CD4-positive, alpha-beta T cell (primary cell): ENCODE measurements around the gene SERTM2. TPM values are rescaled to one million over a fixed set of nuclear protein-coding genes. Genes with fewer than 3 reads are reported as not detected.

Experiments
- ATAC-seq: fragments of 200-7000 bp; cut with Tn5 transposase; one replicate; pipeline ENCODE4 v1.10.0; 2022; ENCODE audit warnings: mild to moderate bottlenecking; ENCODE audit not compliant: poor library complexity
- CTCF ChIA-PET: fragments of 350-600 bp; sonication (Branson Sonifier 250); formaldehyde crosslinking; loops from one replicate; lab custom pipeline; 2021; ENCODE audit warnings: antibody characterized with exemption, inconsistent platforms; lab: Charles Lee
- POLR2A ChIA-PET: fragments of 350-600 bp; sonication (Branson Sonifier 250); formaldehyde crosslinking; loops from one replicate; lab custom pipeline; 2021; ENCODE audit warnings: antibody characterized with exemption, inconsistent platforms; lab: Charles Lee
- DNase-seq, 14 experiments: peaks; one replicate each; pipeline ENCODE4 v3.0.0-alpha.2; 2013 to 2020; ENCODE audit warnings: mixed read lengths in 2 of 14
- H3K27ac ChIP-seq, 2 donors: one replicate each; pipeline versions ENCODE4 v1.5.1 to v1.7.0; 2013; ENCODE audit warnings: low read length in 2 of 2, low read depth in 1 of 2, mild to moderate bottlenecking in 1 of 2
- H3K27me3 ChIP-seq, 2 experiments: 1 replicate in 1 of 2; 2 replicates in 1 of 2; pipeline versions ENCODE4 v1.6.1 to v1.7.0; 2013; ENCODE audit warnings: low read length in 2 of 2, control low read depth in 1 of 2, mild to moderate bottlenecking in 1 of 2, moderate library complexity in 1 of 2; ENCODE audit not compliant: insufficient read depth in 2 of 2, control insufficient read depth in 1 of 2
- H3K36me3 ChIP-seq: one replicate; pipeline ENCODE4 v1.6.1; 2013; ENCODE audit warnings: low read length, control low read depth; ENCODE audit not compliant: insufficient read depth
- H3K4me1 ChIP-seq: one replicate; pipeline ENCODE4 v1.6.1; 2013; ENCODE audit warnings: low read length, control low read depth; ENCODE audit not compliant: insufficient read depth
- H3K4me3 ChIP-seq: one replicate; pipeline ENCODE4 v1.5.1; 2013; ENCODE audit warnings: mild to moderate bottlenecking, low read length, moderate library complexity
- H3K9me3 ChIP-seq, 2 experiments: 1 replicate in 1 of 2; 2 replicates in 1 of 2; pipeline versions ENCODE4 v1.6.1 to v1.7.0; 2013; ENCODE audit warnings: low read length in 2 of 2, mild to moderate bottlenecking in 2 of 2, control low read depth in 1 of 2, moderate library complexity in 1 of 2; ENCODE audit not compliant: control insufficient read depth in 1 of 2, insufficient read depth in 1 of 2
- H3K27ac Mint-ChIP-seq: one replicate; pipeline ENCODE4 v1.8.0; 2020; ENCODE audit warnings: mixed read lengths
- H3K27me3 Mint-ChIP-seq: one replicate; pipeline ENCODE4 v1.8.0; 2021; ENCODE audit warnings: mixed read lengths
- H3K36me3 Mint-ChIP-seq: one replicate; pipeline ENCODE4 v1.8.0; 2021; ENCODE audit warnings: low read depth, mixed read lengths
- H3K4me1 Mint-ChIP-seq: one replicate; pipeline ENCODE4 v1.8.0; 2021; ENCODE audit warnings: low read depth, mixed read lengths
- H3K4me3 Mint-ChIP-seq: one replicate; pipeline ENCODE4 v1.8.0; 2020; ENCODE audit warnings: mild to moderate bottlenecking, mixed read lengths
- H3K9me3 Mint-ChIP-seq: one replicate; pipeline ENCODE4 v1.8.0; 2020; ENCODE audit warnings: mixed read lengths
- CTCF ChIP-seq: fragments of 200-600 bp; IDR thresholded peaks from one replicate; pipeline ENCODE4 v1.8.0; 2022; ENCODE audit warnings: antibody characterized with exemption, mild to moderate bottlenecking
- intact Hi-C, 2 experiments: fragments of 100-400 bp; cut with DNase I in 1 of 2; cut with micrococcal nuclease in 1 of 2; formaldehyde crosslinking; loops; one replicate each; pipeline versions ENCODE4 v1.15.1 to v1.9.0; 2023 to 2025; cut with DNase I, micrococcal nuclease
- total RNA-seq, 174 experiments: library from RNA in 2 of 174; stranded (reverse) in 2 of 174; gene quantifications; one replicate each; pipeline ENCODE4 v1.2.3 and lab custom pipeline; 2021 to 2026

The SERTM2 gene
- total RNA-seq, 2 experiments from 2014 or later: not detected

GRCh38 chrX:111515298-111515697 lies 3.9 kb downstream of the SERTM2 start:
- Mint-ChIP-seq H3K4me3 (no peak overlapping the region), H3K36me3 (no peaks in the 10 kb centered on the region), H3K27me3 (peaks cover 5% of the 10 kb centered on the region), H3K4me1 (no peaks in the 10 kb centered on the region), H3K27ac (no peak overlapping the region), H3K9me3 (no peaks in the 10 kb centered on the region)
- no peaks in the 10 kb centered on the region for H3K4me1 ChIP-seq
- H3K36me3 ChIP-seq: no peaks in the 10 kb centered on the region
- ATAC-seq: no peak
- ChIA-PET CTCF (no interaction called here), POLR2A (no interaction called here)
- no peak overlapping the region for H3K27ac ChIP-seq
- TF ChIP-seq CTCF: no peak
- no peaks in the 10 kb centered on the region for H3K9me3 ChIP-seq
- H3K4me3 ChIP-seq: no peak overlapping the region
- DNase-seq: no peak
- H3K27me3 ChIP-seq: no peaks in the 10 kb centered on the region
- intact Hi-C loops: no loop called here

GRCh38 chrX:111518667-111519066 lies 7.2 kb downstream of the SERTM2 start:
- Mint-ChIP-seq H3K27me3 (no peaks in the 10 kb centered on the region), H3K4me3 (no peak overlapping the region)
- intact Hi-C loops: no loop called here

GRCh38 chrX:111519215-111519614 lies 7.8 kb downstream of the SERTM2 start:
- no peak overlapping the region for H3K4me3 ChIP-seq

More at GRCh38 chrX:111518667-111519066, 7.2 kb downstream of the SERTM2 start:
- DNase-seq: no peak
- no peaks in the 10 kb centered on the region for H3K9me3 Mint-ChIP-seq
- ChIA-PET CTCF (no interaction called here), POLR2A (no interaction called here)
- Histone ChIP-seq H3K4me1 (no peaks in the 10 kb centered on the region), H3K27me3 (no peaks in the 10 kb centered on the region), H3K9me3 (no peaks in the 10 kb centered on the region), H3K4me3 (no peak overlapping the region), H3K36me3 (no peaks in the 10 kb centered on the region), H3K27ac (no peak overlapping the region)
- H3K36me3 Mint-ChIP-seq: no peaks in the 10 kb centered on the region
- ATAC-seq: no peak
- H3K27ac Mint-ChIP-seq: no peak overlapping the region
- no peaks in the 10 kb centered on the region for H3K4me1 Mint-ChIP-seq
- no peak for TF ChIP-seq CTCF

More at GRCh38 chrX:111519215-111519614, 7.8 kb downstream of the SERTM2 start:
- Mint-ChIP-seq H3K4me3 (no peak overlapping the region), H3K27me3 (no peaks in the 10 kb centered on the region), H3K36me3 (no peaks in the 10 kb centered on the region), H3K4me1 (no peaks in the 10 kb centered on the region), H3K9me3 (no peaks in the 10 kb centered on the region), H3K27ac (no peak overlapping the region)
- H3K9me3 ChIP-seq: no peaks in the 10 kb centered on the region
- no peak for TF ChIP-seq CTCF
- ChIA-PET CTCF (no interaction called here), POLR2A (no interaction called here)
- DNase-seq: no peak
- H3K4me1 ChIP-seq: no peaks in the 10 kb centered on the region
- H3K36me3 ChIP-seq: no peaks in the 10 kb centered on the region
- no peak overlapping the region for H3K27ac ChIP-seq
- intact Hi-C loops: no loop called here
- no peak for ATAC-seq
- H3K27me3 ChIP-seq: no peaks in the 10 kb centered on the region
